AG10803 (cell line): Measurements from ENCODE around the gene POLR3B.

Experiments used
- DNase-seq: peaks from one replicate; pipeline ENCODE4 v3.0.0; 2010; ENCODE audit warnings: low read depth
- H3K4me3 ChIP-seq: 2 replicates; pipeline ENCODE4 v1.5.1; 2011; ENCODE audit warnings: mild to moderate bottlenecking, low read length, control low read depth
- TF ChIP-seq, protein P1 (sequence below): conservative IDR thresholded peaks from 2 replicates; pipeline ENCODE4 v1.5.1; 2011; ENCODE audit warnings: mild to moderate bottlenecking, low read length, control low read depth, inconsistent platforms

The POLR3B gene

DNA sequence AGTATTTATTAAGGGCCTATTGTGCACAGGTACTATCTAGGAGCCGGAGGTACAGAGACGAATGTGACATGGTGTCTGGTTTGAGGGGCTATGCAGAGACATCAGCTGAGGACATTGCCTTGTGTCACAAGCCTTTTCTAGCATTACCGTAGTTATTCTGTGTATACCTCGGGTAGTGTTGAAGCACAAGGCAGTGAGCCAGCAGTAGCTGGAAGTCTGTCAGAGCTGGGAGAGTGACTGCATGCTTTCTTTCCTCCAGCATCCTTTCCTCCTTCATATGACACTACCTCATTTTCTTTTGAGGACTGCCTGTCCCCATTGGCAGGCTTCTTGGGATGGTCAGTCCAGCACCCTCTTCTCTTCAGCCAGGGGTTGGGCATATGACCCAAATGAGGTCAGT, 77.0 kb downstream of the POLR3B start:
- TF ChIP-seq, protein P1, sequence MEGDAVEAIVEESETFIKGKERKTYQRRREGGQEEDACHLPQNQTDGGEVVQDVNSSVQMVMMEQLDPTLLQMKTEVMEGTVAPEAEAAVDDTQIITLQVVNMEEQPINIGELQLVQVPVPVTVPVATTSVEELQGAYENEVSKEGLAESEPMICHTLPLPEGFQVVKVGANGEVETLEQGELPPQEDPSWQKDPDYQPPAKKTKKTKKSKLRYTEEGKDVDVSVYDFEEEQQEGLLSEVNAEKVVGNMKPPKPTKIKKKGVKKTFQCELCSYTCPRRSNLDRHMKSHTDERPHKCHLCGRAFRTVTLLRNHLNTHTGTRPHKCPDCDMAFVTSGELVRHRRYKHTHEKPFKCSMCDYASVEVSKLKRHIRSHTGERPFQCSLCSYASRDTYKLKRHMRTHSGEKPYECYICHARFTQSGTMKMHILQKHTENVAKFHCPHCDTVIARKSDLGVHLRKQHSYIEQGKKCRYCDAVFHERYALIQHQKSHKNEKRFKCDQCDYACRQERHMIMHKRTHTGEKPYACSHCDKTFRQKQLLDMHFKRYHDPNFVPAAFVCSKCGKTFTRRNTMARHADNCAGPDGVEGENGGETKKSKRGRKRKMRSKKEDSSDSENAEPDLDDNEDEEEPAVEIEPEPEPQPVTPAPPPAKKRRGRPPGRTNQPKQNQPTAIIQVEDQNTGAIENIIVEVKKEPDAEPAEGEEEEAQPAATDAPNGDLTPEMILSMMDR: no peak
- no peak for DNase-seq
- no peak overlapping the region for H3K4me3 ChIP-seq

DNA sequence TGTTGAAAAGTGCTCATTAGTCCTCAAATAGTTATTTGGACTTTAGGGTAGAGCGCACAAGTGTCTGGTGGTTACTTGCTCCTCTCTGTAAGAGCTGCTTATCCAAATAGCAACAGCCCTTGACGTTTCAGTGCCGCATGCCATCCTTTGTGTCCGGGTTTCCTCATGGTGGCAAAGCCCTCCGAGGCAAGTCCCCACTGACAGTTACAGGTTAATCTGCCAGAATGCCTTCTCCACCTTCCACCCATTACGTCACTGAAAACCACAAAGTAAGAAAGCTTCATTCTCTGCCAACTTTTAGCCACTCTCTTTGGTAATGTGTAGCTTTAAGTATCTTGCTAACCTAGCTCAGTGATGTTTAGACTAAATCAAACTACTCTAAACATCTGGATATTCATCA, 78.6 kb downstream of the POLR3B start:
- TF ChIP-seq, protein P1: no peak

DNA sequence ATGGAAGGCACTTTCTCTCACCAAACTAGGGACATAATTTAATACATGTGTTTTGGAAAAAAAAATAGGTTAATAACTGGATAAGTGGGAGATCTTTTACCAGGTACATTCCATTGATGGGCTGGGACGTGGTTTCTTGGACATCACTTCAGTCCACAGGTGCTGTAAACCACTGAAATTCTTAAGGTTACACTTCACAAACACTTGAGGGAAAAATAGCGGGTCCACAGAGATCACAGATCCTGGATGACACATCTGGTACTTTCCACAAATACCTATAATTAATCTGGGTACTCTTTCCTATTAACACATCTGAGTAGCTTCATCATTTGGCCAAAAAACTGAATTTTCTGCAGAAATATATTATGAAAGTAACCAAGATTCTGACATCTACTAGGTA, 85.0 kb downstream of the POLR3B start:
- H3K4me3 ChIP-seq: no peak overlapping the region
- no peak for DNase-seq
- TF ChIP-seq, protein P1: no peak

More for the DNA sequence above, 78.6 kb downstream of the POLR3B start:
- no peak for DNase-seq
- H3K4me3 ChIP-seq: no peak overlapping the region

DNA sequence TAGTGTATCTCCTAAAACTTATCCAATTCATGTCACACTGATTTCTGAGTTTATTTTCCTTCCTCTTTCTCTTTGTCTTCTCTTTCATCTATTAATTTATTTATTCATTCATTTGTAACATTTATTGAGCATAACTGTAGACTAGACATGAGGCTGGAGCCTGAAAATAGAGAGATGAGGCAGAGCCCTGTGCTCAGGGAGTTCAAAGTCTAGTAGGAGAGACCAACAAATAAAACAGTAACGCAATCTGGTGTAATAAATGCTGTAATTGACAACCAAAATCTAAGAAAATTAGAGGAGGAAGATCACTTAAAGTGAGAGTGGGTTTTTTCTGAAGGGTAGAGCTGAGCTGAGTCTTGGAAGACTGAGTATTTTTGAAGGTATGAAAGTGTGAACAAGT, 87.5 kb downstream of the POLR3B start:
- DNase-seq: no peak
- no peak overlapping the region for H3K4me3 ChIP-seq
- TF ChIP-seq, protein P1: no peak

DNA sequence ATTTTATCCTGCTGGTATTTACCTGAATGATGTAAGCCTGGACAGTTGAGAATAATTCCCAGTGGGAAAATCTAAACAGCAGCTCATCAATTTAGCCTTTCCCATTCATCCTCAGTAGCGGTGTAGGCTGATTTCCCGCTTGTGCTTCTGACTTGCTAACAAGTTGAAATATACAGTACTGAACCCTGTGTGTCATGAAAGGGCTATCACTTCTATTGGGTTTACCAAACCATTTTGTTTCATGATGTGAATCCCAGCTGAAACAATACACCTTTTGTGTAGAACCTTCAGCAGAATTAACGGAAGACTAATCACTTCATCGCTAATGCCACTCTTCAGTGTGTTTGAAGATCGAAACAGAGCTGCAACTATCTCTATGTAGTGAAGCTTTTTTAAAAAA, 88.4 kb downstream of the POLR3B start:
- no peak for DNase-seq
- TF ChIP-seq, protein P1: no peak
- H3K4me3 ChIP-seq: no peak overlapping the region

DNA sequence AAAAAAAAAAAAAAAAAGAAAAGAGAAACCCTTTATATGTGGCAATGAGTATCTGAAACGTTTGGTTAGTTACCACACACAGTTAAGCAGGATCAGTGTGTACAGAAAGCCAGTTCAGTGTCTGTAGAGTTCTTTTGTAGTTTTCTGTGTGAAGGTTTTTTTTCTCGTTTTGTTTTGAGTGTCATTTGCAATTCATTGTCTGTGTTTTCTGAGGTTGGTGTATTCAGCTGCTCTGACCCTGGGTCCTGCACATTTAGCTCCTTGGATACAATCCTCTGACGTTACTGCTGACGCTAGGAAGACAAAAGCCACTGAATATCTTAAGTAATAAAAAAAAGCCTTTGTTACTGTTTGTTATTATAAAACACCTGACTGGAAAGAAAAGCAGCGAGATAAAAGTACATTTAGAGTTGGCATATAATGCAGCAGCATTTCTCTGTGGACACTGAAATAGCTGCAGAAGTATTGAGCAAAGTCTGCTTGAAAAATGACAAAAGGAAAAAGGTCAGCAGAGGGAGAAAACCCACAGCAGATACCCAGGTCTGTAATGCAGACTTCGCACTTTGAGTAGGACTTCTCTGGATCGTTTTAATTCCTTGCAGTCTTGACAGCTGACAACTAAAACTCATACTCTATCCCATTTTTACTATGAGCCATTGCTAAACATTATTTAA, 89.0 kb downstream of the POLR3B start:
- no peak overlapping the region for H3K4me3 ChIP-seq
- TF ChIP-seq, protein P1: no peak
- no peak for DNase-seq

DNA sequence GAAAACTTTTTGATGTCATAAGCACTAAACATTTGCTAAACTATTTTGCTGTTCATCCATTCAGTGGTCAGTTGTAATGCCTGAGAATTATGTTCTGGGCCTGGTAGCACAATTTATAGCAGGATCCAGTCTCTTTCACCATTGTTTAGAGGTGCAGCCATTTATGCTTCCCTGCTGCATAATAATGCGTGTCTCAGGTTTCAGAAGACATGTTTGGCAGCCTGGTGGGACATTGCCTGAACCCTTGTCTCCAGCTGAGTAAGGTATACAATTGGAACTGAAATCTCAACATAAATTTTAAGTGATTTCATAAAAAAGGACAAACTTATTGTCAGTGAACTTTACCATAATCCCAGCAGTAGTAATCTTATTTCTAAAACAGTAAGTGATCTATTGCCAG, 94.8 kb downstream of the POLR3B start:
- TF ChIP-seq, protein P1: no peak
- no peak overlapping the region for H3K4me3 ChIP-seq
- DNase-seq: no peak
